H9 (cell line): ENCODE results near the gene RPS17. TPM values are rescaled to one million over a fixed set of nuclear protein-coding genes. Genes with fewer than 3 reads are reported as not detected.
A peak's percentile ranks its signal among the peaks of the same experiment; 100 is the strongest.

Experiments used
- DNase-seq: peaks from one replicate; pipeline ENCODE4 v3.0.0-alpha.2; 2017
- H2AFZ ChIP-seq: one replicate; pipeline ENCODE4 v1.6.1; 2013; ENCODE audit warnings: mild to moderate bottlenecking, low read length, control low read depth, moderate library complexity
- H2AK5ac ChIP-seq: 2 replicates; pipeline ENCODE4 v1.6.1; 2013; ENCODE audit warnings: low read length, control low read depth, mixed read lengths; ENCODE audit not compliant: insufficient read length
- H2BK120ac ChIP-seq: one replicate; pipeline ENCODE4 v1.6.1; 2013; ENCODE audit warnings: low read depth, mild to moderate bottlenecking, low read length, control low read depth, inconsistent platforms; ENCODE audit not compliant: poor library complexity, severe bottlenecking
- H2BK12ac ChIP-seq: 2 replicates; pipeline ENCODE4 v1.6.1; 2013; ENCODE audit warnings: low read length, control low read depth, mixed read lengths, low read depth; ENCODE audit not compliant: insufficient read length
- H2BK15ac ChIP-seq: 2 replicates; pipeline ENCODE4 v1.6.1; 2013; ENCODE audit warnings: low read depth, low read length, control low read depth
- H2BK20ac ChIP-seq: one replicate; pipeline ENCODE4 v1.6.1; 2013; ENCODE audit warnings: low read depth, mild to moderate bottlenecking, low read length, control low read depth, inconsistent platforms; ENCODE audit not compliant: poor library complexity, severe bottlenecking
- H2BK5ac ChIP-seq: 2 replicates; pipeline ENCODE4 v1.6.1; 2013; ENCODE audit warnings: low read length, control low read depth, mixed read lengths; ENCODE audit not compliant: insufficient read length
- H3K14ac ChIP-seq: 2 replicates; pipeline ENCODE4 v1.6.1; 2013; ENCODE audit warnings: low read length, control low read depth; ENCODE audit not compliant: insufficient read depth
- H3K18ac ChIP-seq: 2 replicates; pipeline ENCODE4 v1.6.1; 2013; ENCODE audit warnings: low read depth, mild to moderate bottlenecking, mixed read lengths, low read length, control low read depth; ENCODE audit not compliant: insufficient read length
- H3K23ac ChIP-seq: 2 replicates; pipeline ENCODE4 v1.6.1; 2013; ENCODE audit warnings: low read length, control low read depth, mixed read lengths, low read depth; ENCODE audit not compliant: insufficient read length
- H3K23me2 ChIP-seq: 2 replicates; pipeline ENCODE4 v1.6.1; 2013; ENCODE audit warnings: low read depth, mild to moderate bottlenecking, mixed read lengths, low read length, control low read depth; ENCODE audit not compliant: insufficient read length, poor library complexity, severe bottlenecking
- H3K27ac ChIP-seq: 2 replicates; pipeline ENCODE4 v1.5.1; 2013; ENCODE audit warnings: low read length, control low read depth, mixed read lengths, low read depth; ENCODE audit not compliant: insufficient read length
- H3K27me3 ChIP-seq: 2 replicates; pipeline ENCODE4 v1.6.1; 2013; ENCODE audit warnings: low read length, control low read depth, inconsistent platforms; ENCODE audit not compliant: insufficient read depth
- H3K4ac ChIP-seq: 2 replicates; pipeline ENCODE4 v1.6.1; 2013; ENCODE audit warnings: low read depth, mild to moderate bottlenecking, control low read depth, inconsistent platforms, low read length, moderate library complexity
- H3K4me1 ChIP-seq: 2 replicates; pipeline ENCODE4 v1.6.1; 2013; ENCODE audit warnings: low read length, control low read depth, inconsistent platforms; ENCODE audit not compliant: insufficient read depth
- H3K4me2 ChIP-seq: 2 replicates; pipeline ENCODE4 v1.6.1; 2013; ENCODE audit warnings: low read length, control low read depth, mixed read lengths; ENCODE audit not compliant: insufficient read length, insufficient read depth
- H3K56ac ChIP-seq: 2 replicates; pipeline ENCODE4 v1.6.1; 2013; ENCODE audit warnings: low read depth, mild to moderate bottlenecking, mixed read lengths, low read length, control low read depth; ENCODE audit not compliant: insufficient read length
- H3K79me1 ChIP-seq: 2 replicates; pipeline ENCODE4 v1.6.1; 2013; ENCODE audit warnings: low read depth, mild to moderate bottlenecking, moderate library complexity, low read length, control low read depth, inconsistent platforms; ENCODE audit not compliant: insufficient read depth, poor library complexity, severe bottlenecking
- H3K79me2 ChIP-seq: 2 replicates; pipeline ENCODE4 v1.6.1; 2013; ENCODE audit warnings: low read length, control low read depth, inconsistent platforms; ENCODE audit not compliant: insufficient read depth
- H3K9ac ChIP-seq: 2 replicates; pipeline ENCODE4 v1.6.1; 2013; ENCODE audit warnings: low read length, control low read depth, mixed read lengths; ENCODE audit not compliant: insufficient read length; ENCODE audit errors: extremely low read depth
- H3K9me3 ChIP-seq: one replicate; pipeline ENCODE4 v1.6.1; 2013; ENCODE audit warnings: low read depth, low read length, inconsistent platforms; ENCODE audit not compliant: control insufficient read depth
- H3T11ph ChIP-seq: one replicate; pipeline ENCODE4 v1.6.1; 2013; ENCODE audit warnings: mild to moderate bottlenecking, low read length, control low read depth, inconsistent platforms
- H4K20me1 ChIP-seq: one replicate; pipeline ENCODE4 v1.6.1; 2013; ENCODE audit not compliant: control insufficient read depth, insufficient read length, insufficient read depth
- H4K5ac ChIP-seq: 2 replicates; pipeline ENCODE4 v1.6.1; 2013; ENCODE audit warnings: low read depth, mild to moderate bottlenecking, mixed read lengths, low read length, control low read depth; ENCODE audit not compliant: insufficient read length
- H4K8ac ChIP-seq: replicated peaks from 2 replicates; pipeline ENCODE4 v1.6.1; 2013; ENCODE audit warnings: low read length, control low read depth, mixed read lengths, low read depth; ENCODE audit not compliant: insufficient read length
- H4K91ac ChIP-seq: 2 replicates; pipeline ENCODE4 v1.6.1; 2013; ENCODE audit warnings: low read depth, mild to moderate bottlenecking, moderate library complexity, mixed read lengths, low read length, control low read depth; ENCODE audit not compliant: insufficient read length
- H3K27ac Mint-ChIP-seq, 3 experiments: 2 replicates in 2 of 3; 3 replicates in 1 of 3; pipeline ENCODE4 v1.8.0; 2020 to 2021; ENCODE audit warnings: mixed read lengths in 3 of 3, mild to moderate bottlenecking in 1 of 3, moderate library complexity in 1 of 3
- H3K27me3 Mint-ChIP-seq: 2 replicates; pipeline ENCODE4 v1.8.0; 2021; ENCODE audit warnings: low read depth, mild to moderate bottlenecking, moderate library complexity, mixed read lengths
- H3K36me3 Mint-ChIP-seq, 3 experiments: 2 replicates in 2 of 3; 3 replicates in 1 of 3; pipeline ENCODE4 v1.8.0; 2020 to 2021; ENCODE audit warnings: low read depth in 3 of 3, mixed read lengths in 3 of 3; ENCODE audit not compliant: insufficient read depth in 1 of 3
- H3K4me1 Mint-ChIP-seq, 2 experiments: 2 replicates each; pipeline ENCODE4 v1.8.0; 2020; ENCODE audit warnings: mixed read lengths in 2 of 2
- H3K4me3 Mint-ChIP-seq, 2 experiments: 2 replicates in 1 of 2; 3 replicates in 1 of 2; pipeline ENCODE4 v1.8.0; 2020 to 2021; ENCODE audit warnings: mild to moderate bottlenecking in 2 of 2, mixed read lengths in 2 of 2, moderate library complexity in 1 of 2
- H3K9me3 Mint-ChIP-seq, 2 experiments: 2 replicates in 1 of 2; 3 replicates in 1 of 2; pipeline ENCODE4 v1.8.0; 2020; ENCODE audit warnings: mild to moderate bottlenecking in 2 of 2, mixed read lengths in 2 of 2, moderate library complexity in 1 of 2
- WGBS: extraction: QIAGEN DNeasy Blood & Tissue Kit; methylation state at CpG from one replicate; pipeline ENCODE4 v1.1.7; 2013; ENCODE audit warnings: missing lambda C conversion rate, low lambda C conversion rate, mixed read lengths; ENCODE audit not compliant: insufficient read length; ENCODE audit errors: extremely low coverage; 5-methylcytosine and 5-hydroxymethylcytosine counted together
- total RNA-seq: library from RNA; stranded (reverse); gene quantifications from 2 replicates; pipeline ENCODE4 v1.2.1, GENCODE V29; 2021
- TF ChIP-seq, protein P1 (sequence below): fragments of 200-600 bp; sonication (generic); conservative IDR thresholded peaks from 3 replicates; pipeline ENCODE4 v1.8.0; 2021; ENCODE audit warnings: antibody characterized with exemption, mild to moderate bottlenecking

Gene RPS17
- total RNA-seq, 1 experiment from 2014 or later: 2,597 TPM

DNA sequence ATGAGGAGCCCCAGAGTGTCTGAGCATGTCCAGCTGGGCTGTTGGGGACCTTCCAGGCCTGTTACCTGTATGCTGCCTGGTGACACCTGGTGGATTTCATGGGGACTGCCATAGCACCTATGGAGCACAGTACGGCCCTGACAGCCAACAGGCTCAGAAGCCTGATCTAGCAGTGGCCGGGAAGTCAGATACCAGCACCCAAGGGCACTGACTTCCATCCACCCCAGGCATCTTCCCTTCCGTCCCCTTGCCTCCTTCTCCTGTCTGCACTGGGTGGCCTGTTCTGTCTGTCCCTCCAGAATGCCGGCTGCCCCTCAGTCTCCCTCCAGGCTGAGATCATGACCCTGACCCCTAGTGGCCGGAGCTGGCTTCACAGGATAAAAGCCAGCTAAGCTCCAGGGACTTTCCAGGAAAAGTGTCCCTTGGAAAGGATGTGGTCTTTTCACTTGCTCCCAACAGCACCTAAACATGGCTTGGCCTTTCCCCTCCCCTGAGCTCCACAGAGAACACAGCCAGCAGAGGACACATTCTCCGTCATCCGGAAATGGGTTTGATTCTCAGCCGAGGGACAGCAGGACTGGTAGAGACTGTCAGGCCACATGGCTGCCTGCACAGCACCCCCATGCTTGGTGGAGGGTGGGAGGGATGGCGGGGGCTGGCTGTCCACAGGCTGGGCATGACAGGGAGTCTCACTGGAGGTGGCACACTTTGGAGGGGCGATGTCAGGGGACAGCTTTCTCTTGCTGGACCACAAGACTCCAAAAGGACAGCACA is 9.5 kb downstream of the RPS17 start:
- peak overlapping the region; percentile 35 to 43; a peak in 4 of 5 replicates for H3K4me3 Mint-ChIP-seq
- peaks cover 4 to 7% of the 10 kb centered on the region in 2 experiments for H3K4me1 Mint-ChIP-seq
- H3K9me3 ChIP-seq: no peaks in the 10 kb centered on the region
- H3K79me1 ChIP-seq: no peaks in the 10 kb centered on the region
- no peak overlapping the region for H3T11ph ChIP-seq
- H3K27ac ChIP-seq: no peak overlapping the region
- H4K91ac ChIP-seq: no peak overlapping the region
- no peaks in the 10 kb centered on the region for H3K27me3 ChIP-seq
- H2BK15ac ChIP-seq: no peak overlapping the region
- H2BK20ac ChIP-seq: no peak overlapping the region
- H3K23me2 ChIP-seq: no peaks in the 10 kb centered on the region
- H2BK5ac ChIP-seq: no peak overlapping the region
- no peak overlapping the region for H2BK120ac ChIP-seq
- H4K20me1 ChIP-seq: no peaks in the 10 kb centered on the region
- peaks cover 2% of the 10 kb centered on the region; the same call in 1 of the 2 replicates for H3K27me3 Mint-ChIP-seq
- no peak overlapping the region for H3K9ac ChIP-seq
- H3K4ac ChIP-seq: no peak overlapping the region
- no peak overlapping the region; a peak in 1 of 7 replicates for H3K27ac Mint-ChIP-seq
- no peak overlapping the region for H3K23ac ChIP-seq
- H2AFZ ChIP-seq: no peak overlapping the region
- no peak overlapping the region for H4K8ac ChIP-seq
- H2BK12ac ChIP-seq: no peak overlapping the region
- no peaks in the 10 kb centered on the region for H3K79me2 ChIP-seq
- H4K5ac ChIP-seq: no peak overlapping the region
- no peak overlapping the region for H3K56ac ChIP-seq
- no peak overlapping the region for H3K18ac ChIP-seq
- H3K36me3 Mint-ChIP-seq: peaks cover 15 to 34% (median 19%) of the 10 kb centered on the region in 3 experiments; a peak in 6 of 7 replicates
- H3K4me1 ChIP-seq: no peaks in the 10 kb centered on the region
- H3K14ac ChIP-seq: no peak overlapping the region
- no peaks in the 10 kb centered on the region for H3K9me3 Mint-ChIP-seq
- no CpG with 5 or more reads among the region's 10 CpGs for WGBS
- no peak overlapping the region for H2AK5ac ChIP-seq
- peak; percentile 83 for DNase-seq
- TF ChIP-seq, protein P1, sequence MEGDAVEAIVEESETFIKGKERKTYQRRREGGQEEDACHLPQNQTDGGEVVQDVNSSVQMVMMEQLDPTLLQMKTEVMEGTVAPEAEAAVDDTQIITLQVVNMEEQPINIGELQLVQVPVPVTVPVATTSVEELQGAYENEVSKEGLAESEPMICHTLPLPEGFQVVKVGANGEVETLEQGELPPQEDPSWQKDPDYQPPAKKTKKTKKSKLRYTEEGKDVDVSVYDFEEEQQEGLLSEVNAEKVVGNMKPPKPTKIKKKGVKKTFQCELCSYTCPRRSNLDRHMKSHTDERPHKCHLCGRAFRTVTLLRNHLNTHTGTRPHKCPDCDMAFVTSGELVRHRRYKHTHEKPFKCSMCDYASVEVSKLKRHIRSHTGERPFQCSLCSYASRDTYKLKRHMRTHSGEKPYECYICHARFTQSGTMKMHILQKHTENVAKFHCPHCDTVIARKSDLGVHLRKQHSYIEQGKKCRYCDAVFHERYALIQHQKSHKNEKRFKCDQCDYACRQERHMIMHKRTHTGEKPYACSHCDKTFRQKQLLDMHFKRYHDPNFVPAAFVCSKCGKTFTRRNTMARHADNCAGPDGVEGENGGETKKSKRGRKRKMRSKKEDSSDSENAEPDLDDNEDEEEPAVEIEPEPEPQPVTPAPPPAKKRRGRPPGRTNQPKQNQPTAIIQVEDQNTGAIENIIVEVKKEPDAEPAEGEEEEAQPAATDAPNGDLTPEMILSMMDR: peak; percentile 94
- peak overlapping the region; percentile 38 for H3K4me2 ChIP-seq
